Stimulated activated CD8-positive, alpha-beta memory T cell treated with anti-CD3 and anti-CD28 coated beads, Interleukin-12 subunit alpha, Interleukin-12 subunit beta, amount 100 ng/mL, for 24 hours (primary cell): ENCODE results near the gene HEATR5A.
"Not testable (repeated sequence)": the region's sequence is repeated elsewhere in the genome, so short reads cannot be mapped to it uniquely, and the experiment has no call there.

Experiments used
- DNase-seq: peaks from one replicate; pipeline ENCODE4 v3.0.0-alpha.2; 2020; ENCODE audit errors: extremely low read depth

Gene HEATR5A

GRCh38 chr14:31326111-31326510 is 94.2 kb downstream of the HEATR5A start:
- DNase-seq, result no peak

DNA sequence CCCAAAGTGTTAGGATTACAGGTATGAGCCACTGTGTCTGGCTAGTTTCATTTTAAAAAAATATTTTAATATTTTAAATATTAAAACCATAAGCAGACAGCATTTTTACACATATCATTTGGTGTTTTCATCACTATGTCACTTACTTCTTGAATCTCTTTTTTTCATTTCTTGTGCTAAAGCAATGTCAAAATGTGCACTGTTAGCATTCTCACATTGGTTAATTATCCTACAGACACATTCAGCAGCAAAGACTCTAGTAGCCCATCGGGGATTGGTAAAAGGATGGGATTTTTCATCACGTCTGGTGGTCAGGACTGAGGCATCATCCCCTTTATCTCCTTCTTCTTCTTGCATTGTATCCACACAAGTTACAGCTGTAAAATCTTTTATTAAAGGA is 96.9 kb downstream of the HEATR5A start:
- DNase-seq, result no peak

- no peak for DNase-seq
These were observed 99.2 kb downstream of the HEATR5A start for GRCh38 chr14:31320922-31321766.

- DNase-seq, result no peak
These were observed 100.1 kb downstream of the HEATR5A start for GRCh38 chr14:31320216-31320615.

DNA sequence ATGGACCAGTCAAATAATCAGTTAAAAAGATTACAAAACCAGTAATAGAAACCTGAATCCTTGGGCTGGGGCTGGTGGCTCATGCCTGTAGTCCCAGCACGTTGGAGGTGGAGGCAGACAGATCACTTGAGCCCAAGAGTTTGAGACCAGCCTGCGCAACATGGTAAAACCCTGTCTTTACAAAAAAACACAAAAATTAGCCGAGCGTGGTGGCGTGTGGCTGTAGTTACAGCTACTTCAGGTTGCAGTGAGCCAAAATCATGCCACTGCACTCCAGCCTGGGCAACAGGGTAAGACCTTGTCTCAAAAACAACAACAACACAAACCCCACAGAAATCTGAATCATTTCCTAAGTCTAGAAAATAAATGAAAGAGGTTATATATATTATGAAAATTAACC is 100.6 kb downstream of the HEATR5A start:
- DNase-seq, result no peak

- no peak for DNase-seq
These were observed 107.4 kb downstream of the HEATR5A start for GRCh38 chr14:31312934-31313333.

DNA sequence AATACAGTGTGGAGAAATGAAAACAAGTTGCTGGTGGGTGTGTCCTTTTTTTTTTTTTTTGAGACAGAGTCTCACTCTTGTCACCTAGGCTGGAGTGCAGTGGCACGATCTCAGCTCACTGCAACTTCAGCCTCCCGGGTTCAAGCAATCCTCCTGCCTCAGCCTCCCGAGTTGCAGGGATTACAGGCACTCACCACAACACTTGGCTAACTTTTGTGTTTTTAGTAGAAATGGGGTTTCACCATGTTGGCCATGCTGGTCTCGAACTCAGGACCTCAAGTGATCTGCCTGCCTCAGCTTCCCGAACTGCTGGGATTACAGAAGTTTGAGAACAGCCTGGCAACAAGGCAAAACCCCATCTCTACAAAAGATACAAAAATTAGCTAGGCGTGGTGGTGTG is 108.0 kb downstream of the HEATR5A start:
- DNase-seq, result not testable (repeated sequence)

GRCh38 chr14:31307618-31308017 is 112.7 kb downstream of the HEATR5A start:
- DNase-seq, result no peak

- DNase-seq, result no peak
These were observed 113.2 kb downstream of the HEATR5A start for GRCh38 chr14:31307198-31307597.

- DNase-seq, result no peak
These were observed 116.7 kb downstream of the HEATR5A start for GRCh38 chr14:31303654-31304053.

DNA sequence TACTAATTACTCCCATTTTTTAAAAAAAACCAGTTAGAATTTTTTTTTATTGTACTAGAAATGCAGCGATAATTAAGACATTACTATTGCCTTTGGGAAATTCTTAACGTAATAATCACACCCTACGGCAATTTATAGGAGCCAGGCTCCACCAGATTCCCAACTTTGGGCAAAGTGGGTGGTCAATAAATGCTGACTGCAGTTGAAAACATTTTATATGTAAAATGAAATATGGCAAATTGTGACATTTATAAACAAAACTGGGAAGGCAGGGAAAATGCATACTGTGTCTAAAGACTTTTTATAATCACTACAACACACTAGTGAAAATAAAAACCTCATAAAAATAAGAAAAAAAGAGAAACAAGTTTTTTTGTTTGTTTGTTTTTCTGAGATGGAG is 119.5 kb downstream of the HEATR5A start:
- DNase-seq, result no peak

DNA sequence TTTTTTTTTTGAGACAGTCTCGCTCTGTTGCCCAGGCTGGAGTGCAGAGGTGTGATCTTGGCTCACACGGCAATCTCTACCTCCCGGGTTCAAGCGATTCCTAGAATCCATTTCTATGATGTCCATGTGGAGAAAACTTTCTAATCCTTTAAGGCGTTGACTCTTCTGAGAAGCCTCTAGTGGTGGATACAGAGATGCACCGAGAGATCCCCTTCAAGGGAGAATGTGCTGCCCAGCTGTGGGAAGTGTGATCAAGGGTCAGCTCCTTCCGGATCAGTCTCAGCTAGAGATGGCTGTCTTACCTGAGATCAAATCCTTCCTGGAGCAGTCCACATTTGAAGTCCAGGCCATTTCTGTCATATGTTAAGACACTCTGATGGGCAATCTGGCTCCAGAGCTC is 120.1 kb downstream of the HEATR5A start:
- DNase-seq, result no peak

DNA sequence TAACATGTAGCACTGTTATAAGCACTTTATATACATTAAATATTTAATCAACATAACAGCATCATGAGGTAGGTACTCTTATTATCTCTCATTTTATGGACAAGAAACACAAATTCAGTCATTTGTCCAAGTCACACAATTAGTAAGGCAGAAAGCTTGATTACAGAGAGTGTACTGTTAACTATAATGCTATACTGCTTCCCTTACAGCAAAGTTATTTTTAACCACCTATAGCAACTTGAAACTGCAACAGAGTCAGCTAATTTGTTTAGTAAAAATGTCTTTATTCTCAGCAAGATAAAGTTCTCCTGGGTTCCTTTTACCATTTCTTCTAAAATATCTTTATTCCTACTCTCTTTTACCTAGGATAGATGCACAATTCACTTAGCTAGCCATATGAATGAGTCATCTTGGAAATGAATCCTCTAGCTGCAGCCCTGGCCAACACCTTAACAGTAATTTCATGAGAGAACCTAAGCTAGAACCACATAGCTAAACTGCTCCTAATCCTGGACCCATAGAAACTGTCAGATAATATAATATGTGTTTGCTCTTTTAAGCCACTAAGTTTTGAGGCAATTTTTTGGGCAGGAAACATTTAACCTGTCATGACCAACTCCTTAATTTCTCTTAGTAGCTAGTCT is 122.5 kb downstream of the HEATR5A start:
- no peak for DNase-seq

DNA sequence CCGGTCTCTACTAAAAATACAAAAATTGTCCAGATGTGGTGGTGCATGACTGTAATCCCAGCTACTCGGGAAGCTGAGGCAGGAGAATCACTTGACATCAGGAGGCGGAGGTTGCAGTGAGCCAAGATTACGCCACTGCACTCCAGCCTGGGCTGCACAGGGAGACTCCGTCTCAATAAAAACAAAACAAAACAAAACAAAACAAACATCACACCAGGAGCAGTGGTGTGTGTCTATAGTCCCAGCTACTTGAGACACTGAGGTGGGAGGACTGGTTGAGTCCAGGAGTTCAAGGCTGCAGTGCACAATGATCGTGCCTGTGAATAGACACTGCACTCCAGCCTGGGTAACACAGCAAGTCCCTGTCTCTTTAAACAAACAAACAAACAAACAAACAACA is 123.2 kb downstream of the HEATR5A start:
- no peak for DNase-seq

- no peak for DNase-seq
These were observed 125.5 kb downstream of the HEATR5A start for GRCh38 chr14:31294746-31295405.

DNA sequence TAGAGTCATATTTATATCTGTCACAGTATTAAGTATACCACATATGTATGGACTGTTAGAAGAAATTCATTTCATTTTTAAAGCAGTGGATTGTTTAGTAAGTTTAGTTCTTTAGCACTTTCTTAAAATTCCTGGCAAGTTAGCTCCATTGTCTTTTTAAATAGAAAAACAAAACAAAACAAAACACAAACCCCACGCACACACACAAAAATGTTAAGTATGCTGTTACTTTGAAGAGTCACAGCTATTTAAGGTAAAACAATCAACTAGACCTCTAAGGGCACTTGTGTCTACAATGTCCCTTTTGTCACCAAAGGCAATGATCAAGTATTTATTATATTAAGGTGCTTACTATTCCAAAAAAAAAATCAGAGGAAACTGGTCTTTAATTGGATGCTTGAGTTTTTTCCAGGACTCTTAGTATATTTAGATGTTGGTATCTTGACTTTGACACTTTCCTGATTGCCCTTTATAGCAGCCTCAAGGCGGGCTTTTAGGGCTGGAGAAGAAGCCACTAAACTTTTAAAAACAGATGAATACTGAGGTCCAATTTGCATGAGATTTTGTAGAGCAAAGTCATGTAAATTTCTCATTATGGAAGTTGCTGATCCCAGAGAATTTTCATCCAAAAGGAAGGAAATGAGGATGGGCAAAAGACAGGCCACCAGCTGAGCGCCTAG is 127.3 kb downstream of the HEATR5A start:
- no peak for DNase-seq

DNA sequence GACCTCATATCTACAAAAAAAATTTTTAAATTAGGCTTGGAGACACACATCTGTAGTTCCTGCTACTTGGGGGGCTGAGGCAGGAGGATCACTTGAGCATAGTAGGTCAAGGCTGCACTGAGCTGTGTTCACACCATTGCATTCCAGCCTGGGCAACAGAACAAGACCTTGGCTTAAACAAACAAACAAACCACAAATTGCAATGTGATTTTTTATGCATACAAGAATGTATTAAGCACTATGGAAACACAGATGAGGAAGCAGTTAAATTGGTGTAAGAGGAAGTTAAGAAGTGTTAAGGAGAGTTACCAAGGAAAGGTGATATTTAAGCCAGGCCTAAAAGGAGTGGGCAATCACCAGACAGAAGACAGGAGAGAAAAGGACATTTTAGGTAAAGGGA is 129.1 kb downstream of the HEATR5A start:
- DNase-seq, result no peak

DNA sequence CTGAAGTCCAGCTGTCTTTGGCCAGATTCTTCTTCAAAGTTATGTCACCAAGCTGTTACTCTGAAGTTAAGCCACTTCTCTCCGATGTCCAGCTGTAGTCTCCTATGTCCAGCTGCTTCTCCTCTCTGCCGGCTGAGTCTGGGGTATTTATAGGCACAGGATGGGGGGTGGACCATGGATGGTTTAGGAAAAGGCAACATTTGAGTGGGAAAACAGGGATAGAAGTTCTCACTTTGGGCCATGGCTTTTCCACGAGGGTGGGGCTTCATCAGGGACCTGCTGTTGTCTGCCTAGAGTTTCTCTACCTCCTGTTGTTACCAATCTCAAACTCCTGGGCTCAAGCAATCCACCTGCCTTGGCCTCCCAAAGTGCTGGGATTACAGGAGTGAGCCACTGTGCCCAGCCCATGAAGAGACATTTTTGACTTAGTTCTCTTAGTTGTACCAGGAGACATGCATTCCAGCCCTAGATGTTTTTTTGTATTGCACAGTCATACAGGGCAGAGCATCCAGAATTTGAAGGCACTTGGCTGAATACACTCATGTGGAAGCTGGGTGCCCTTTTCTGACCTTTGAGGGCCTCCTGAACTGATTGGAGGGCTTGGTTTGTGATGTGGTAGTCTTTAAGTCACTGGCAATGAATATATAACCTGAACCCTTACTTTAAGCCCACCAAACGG is 132.9 kb downstream of the HEATR5A start:
- no peak for DNase-seq

DNA sequence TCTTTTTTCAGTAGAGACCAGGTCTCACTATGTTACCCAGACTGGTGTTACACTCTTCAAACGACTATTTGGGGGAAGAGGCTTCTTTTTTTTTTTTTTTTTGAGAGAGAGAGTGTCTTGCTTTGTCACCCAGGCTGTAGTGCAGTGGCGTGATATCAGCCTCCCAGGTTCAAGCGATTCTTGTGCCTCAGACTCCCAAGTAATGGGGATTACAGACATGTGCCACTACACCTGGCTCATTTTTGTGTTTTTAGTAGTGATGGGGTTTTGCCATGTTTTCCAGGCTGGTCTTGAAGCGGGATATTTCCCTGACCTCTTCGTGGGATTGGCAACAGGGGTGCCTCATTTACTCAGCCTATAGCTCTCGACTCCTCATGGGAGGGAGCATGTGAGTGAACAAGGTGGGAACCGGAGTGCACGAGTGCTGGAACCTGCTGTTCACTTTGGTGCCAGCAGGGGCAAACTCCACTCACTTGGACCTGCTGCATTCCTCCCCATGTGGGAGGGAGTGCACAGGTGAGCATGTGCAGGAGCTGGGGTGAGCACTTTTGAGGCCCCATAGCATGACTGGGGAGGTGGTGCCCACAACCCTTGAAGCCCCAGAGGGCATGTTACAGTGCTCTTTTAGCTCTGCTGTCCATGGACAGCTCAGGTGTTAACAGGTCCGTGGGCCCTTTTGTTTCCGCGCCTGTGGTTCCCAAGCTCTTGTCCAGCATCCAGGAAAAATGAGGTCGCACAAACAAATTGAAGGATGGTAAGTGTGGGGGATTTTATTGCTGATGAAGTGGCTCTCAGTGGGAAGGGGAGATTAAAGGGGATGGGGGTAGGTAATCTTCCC is 133.7 kb downstream of the HEATR5A start:
- no peak for DNase-seq

- no peak for DNase-seq
These were observed 136.6 kb downstream of the HEATR5A start for GRCh38 chr14:31283578-31284252.
